Mesenchymal stem cell (in vitro differentiated cells and primary cell): ENCODE measurements around the gene AKT1S1.
A peak's percentile ranks its signal among the peaks of the same experiment; 100 is the strongest.

ENCODE experiments used
- DNase-seq: peaks from one replicate; pipeline ENCODE4 v3.0.0-alpha.2; 2013
- H2AFZ ChIP-seq: one replicate; pipeline ENCODE4 v1.6.1; 2013; ENCODE audit warnings: low read depth, mild to moderate bottlenecking, control low read depth, inconsistent platforms, low read length, moderate library complexity
- H2AK5ac ChIP-seq: 2 replicates; pipeline ENCODE4 v1.6.1; 2013; ENCODE audit warnings: low read length, moderate library complexity, mild to moderate bottlenecking, inconsistent platforms; ENCODE audit not compliant: severe bottlenecking
- H2BK120ac ChIP-seq: one replicate; pipeline ENCODE4 v1.6.1; 2013; ENCODE audit warnings: low read depth, mild to moderate bottlenecking, inconsistent platforms, low read length, moderate library complexity
- H2BK12ac ChIP-seq, 2 experiments: one replicate each; pipeline ENCODE4 v1.6.1; 2013; ENCODE audit warnings: inconsistent platforms in 2 of 2, low read length in 2 of 2, mild to moderate bottlenecking in 2 of 2, moderate library complexity in 2 of 2, control low read depth in 1 of 2
- H2BK15ac ChIP-seq: one replicate; pipeline ENCODE4 v1.6.1; 2013; ENCODE audit warnings: mild to moderate bottlenecking, low read depth, inconsistent platforms; ENCODE audit not compliant: poor library complexity, severe bottlenecking
- H2BK5ac ChIP-seq: 2 replicates; pipeline ENCODE4 v1.6.1; 2013; ENCODE audit warnings: low read depth, mild to moderate bottlenecking, low read length, control low read depth, inconsistent platforms; ENCODE audit not compliant: poor library complexity, severe bottlenecking
- H3K14ac ChIP-seq, 2 experiments: one replicate each; pipeline ENCODE4 v1.6.1; 2013; ENCODE audit warnings: inconsistent platforms in 2 of 2, low read length in 2 of 2, control low read depth in 1 of 2, mild to moderate bottlenecking in 1 of 2, moderate library complexity in 1 of 2
- H3K18ac ChIP-seq, 2 experiments: one replicate each; pipeline ENCODE4 v1.6.1; 2013; ENCODE audit warnings: inconsistent platforms in 2 of 2, low read length in 2 of 2, control low read depth in 1 of 2, low read depth in 1 of 2, mild to moderate bottlenecking in 1 of 2
- H3K23ac ChIP-seq, 2 experiments: one replicate each; pipeline ENCODE4 v1.6.1; 2013; ENCODE audit warnings: inconsistent platforms in 2 of 2, low read length in 2 of 2, mild to moderate bottlenecking in 2 of 2, moderate library complexity in 2 of 2, control low read depth in 1 of 2
- H3K27ac ChIP-seq: 2 replicates; pipeline ENCODE4 v1.5.1; 2013; ENCODE audit warnings: mild to moderate bottlenecking, moderate library complexity, low read length, control low read depth, inconsistent platforms; ENCODE audit not compliant: poor library complexity, severe bottlenecking
- H3K27me3 ChIP-seq, 2 experiments: 2 replicates each; pipeline versions ENCODE4 v1.6.1 to v1.7.0; 2013; ENCODE audit warnings: low read length in 2 of 2, mild to moderate bottlenecking in 2 of 2, moderate library complexity in 2 of 2, control low read depth in 1 of 2, inconsistent platforms in 1 of 2; ENCODE audit not compliant: control insufficient read depth in 1 of 2, insufficient read depth in 1 of 2
- H3K36me3 ChIP-seq, 2 experiments: 2 replicates each; pipeline versions ENCODE4 v1.6.1 to v1.7.0; 2013; ENCODE audit warnings: low read length in 2 of 2, control low read depth in 1 of 2, inconsistent platforms in 1 of 2, low read depth in 1 of 2, mild to moderate bottlenecking in 1 of 2; ENCODE audit not compliant: insufficient read depth in 2 of 2, control insufficient read depth in 1 of 2
- H3K4ac ChIP-seq, 2 experiments: one replicate each; pipeline ENCODE4 v1.6.1; 2013; ENCODE audit warnings: inconsistent platforms in 2 of 2, low read length in 2 of 2, mild to moderate bottlenecking in 2 of 2, moderate library complexity in 2 of 2, control low read depth in 1 of 2, low read depth in 1 of 2
- H3K4me1 ChIP-seq: 2 replicates; pipeline ENCODE4 v1.6.1; 2013; ENCODE audit warnings: low read depth, low read length, control low read depth; ENCODE audit not compliant: control insufficient read depth, insufficient read depth
- H3K4me2 ChIP-seq: 2 replicates; pipeline ENCODE4 v1.6.1; 2013; ENCODE audit warnings: low read length, mild to moderate bottlenecking, inconsistent platforms; ENCODE audit not compliant: poor library complexity, severe bottlenecking
- H3K4me3 ChIP-seq, 2 experiments: 2 replicates each; pipeline versions ENCODE4 v1.5.1 to v1.7.0; 2013; ENCODE audit warnings: low read length in 2 of 2, mild to moderate bottlenecking in 2 of 2, control low read depth in 1 of 2, low read depth in 1 of 2; ENCODE audit not compliant: insufficient read depth in 1 of 2
- H3K79me1 ChIP-seq: replicated peaks from 2 replicates; pipeline ENCODE4 v1.6.1; 2013; ENCODE audit warnings: mild to moderate bottlenecking, control low read depth, low read length, inconsistent platforms; ENCODE audit not compliant: poor library complexity, severe bottlenecking
- H3K9ac ChIP-seq: 2 replicates; pipeline ENCODE4 v1.7.0; 2013; ENCODE audit warnings: mild to moderate bottlenecking, low read length, moderate library complexity
- H3K9me3 ChIP-seq: 2 replicates; pipeline ENCODE4 v1.7.0; 2013; ENCODE audit warnings: mild to moderate bottlenecking, low read length; ENCODE audit not compliant: control insufficient read depth
- H4K8ac ChIP-seq: one replicate; pipeline ENCODE4 v1.6.1; 2013; ENCODE audit warnings: inconsistent platforms, mild to moderate bottlenecking, low read length, moderate library complexity
- H4K91ac ChIP-seq: one replicate; pipeline ENCODE4 v1.6.1; 2013; ENCODE audit warnings: mild to moderate bottlenecking, low read length, inconsistent platforms
- WGBS: methylation state at CpG from one replicate; pipeline ENCODE4 v1.1.7; 2013; ENCODE audit warnings: mixed read lengths; 5-methylcytosine and 5-hydroxymethylcytosine counted together

The AKT1S1 gene

DNA sequence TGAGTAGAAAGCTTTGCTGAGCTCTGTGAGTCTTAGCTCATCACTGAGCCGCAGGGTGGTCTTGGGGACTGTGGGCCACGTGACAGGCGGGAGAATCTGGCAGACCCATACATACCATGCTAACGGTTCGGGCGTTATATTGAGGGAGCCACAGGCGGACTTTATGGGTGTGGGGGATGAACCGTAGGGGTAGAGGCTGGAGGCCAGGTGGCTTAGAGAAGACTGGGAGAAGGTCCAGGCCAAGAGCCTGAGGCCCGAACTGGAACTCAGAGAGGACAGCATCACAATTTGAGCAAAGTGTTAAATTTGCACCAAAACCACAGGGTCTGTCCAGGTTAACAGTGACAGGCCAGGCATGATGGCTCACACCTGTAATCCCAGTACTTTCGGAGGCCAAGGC lies 36.6 kb upstream of the AKT1S1 start:
- Histone ChIP-seq H3K36me3 (peaks cover 62 to 67% of the 10 kb centered on the region in 2 experiments), H3K23ac (no peak overlapping the region), H4K8ac (no peak overlapping the region), H3K18ac (no peak overlapping the region), H3K27ac (no peak overlapping the region), H2BK15ac (no peak overlapping the region), H4K91ac (no peak overlapping the region), H3K9me3 (no peaks in the 10 kb centered on the region), H2BK120ac (no peak overlapping the region), H3K4me2 (no peak overlapping the region), H3K27me3 (no peaks in the 10 kb centered on the region), H3K4ac (no peak overlapping the region), H3K79me1 (peaks cover 44% of the 10 kb centered on the region), H3K4me1 (peaks cover 2% of the 10 kb centered on the region), H3K14ac (no peak overlapping the region), H2AFZ (no peak overlapping the region), H3K9ac (no peak overlapping the region), H3K4me3 (no peak overlapping the region), H2AK5ac (no peak overlapping the region), H2BK12ac (no peak overlapping the region), H2BK5ac (no peak overlapping the region)
- DNase-seq = no peak
- WGBS = 98% methylated on average over 10 of the region's 10 CpGs

DNA sequence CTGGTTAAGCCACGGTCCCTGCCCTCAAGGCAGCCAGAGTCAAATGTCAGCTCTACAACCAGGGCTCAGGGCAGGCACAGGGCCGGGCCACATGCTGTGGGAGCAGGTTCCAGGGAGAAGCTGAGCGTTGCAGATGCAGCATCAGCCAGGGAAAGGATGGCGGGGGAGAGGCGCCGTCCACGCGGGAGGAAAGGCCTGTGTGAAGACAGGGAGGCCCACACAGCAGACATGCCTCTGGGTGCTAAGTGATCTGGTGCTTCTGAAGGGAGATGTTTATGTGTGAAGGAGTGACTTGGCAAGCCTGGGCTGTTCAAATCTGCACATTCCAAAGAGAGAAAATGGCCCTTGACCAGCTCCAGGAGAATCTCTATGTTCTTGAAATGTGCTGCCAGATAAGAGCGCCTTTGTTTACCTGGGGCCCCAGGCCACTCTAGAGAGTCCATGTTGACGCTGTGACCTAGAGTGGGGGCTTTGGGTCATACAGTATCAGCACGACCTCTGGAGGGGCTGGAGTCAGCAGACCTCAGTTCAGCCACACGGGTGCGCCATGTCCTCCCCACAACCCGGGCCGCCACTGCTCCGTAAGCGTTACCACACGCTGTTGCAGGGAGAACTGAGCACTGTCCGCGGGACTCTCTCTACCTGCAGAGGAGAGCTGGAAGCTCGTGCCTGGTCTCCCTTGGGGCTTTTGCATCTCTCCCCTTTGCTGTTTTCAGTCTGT lies 36.0 kb upstream of the AKT1S1 start:
- Histone ChIP-seq H4K8ac (no peak overlapping the region), H3K4me1 (peaks cover 2% of the 10 kb centered on the region), H2BK15ac (no peak overlapping the region), H3K4me3 (no peak overlapping the region), H3K18ac (no peak overlapping the region), H3K23ac (no peak overlapping the region), H2BK120ac (no peak overlapping the region), H3K14ac (no peak overlapping the region), H2BK5ac (no peak overlapping the region), H3K4me2 (no peak overlapping the region), H3K4ac (no peak overlapping the region), H3K27me3 (no peaks in the 10 kb centered on the region), H4K91ac (no peak overlapping the region), H2AK5ac (no peak overlapping the region), H3K9ac (no peak overlapping the region), H3K36me3 (peaks cover 63 to 72% of the 10 kb centered on the region in 2 experiments), H3K27ac (no peak overlapping the region), H2AFZ (no peak overlapping the region), H2BK12ac (no peak overlapping the region), H3K9me3 (no peaks in the 10 kb centered on the region), H3K79me1 (peaks cover 49% of the 10 kb centered on the region)
- 94% methylated on average over 21 of the region's 21 CpGs for WGBS
- DNase-seq = no peak

DNA sequence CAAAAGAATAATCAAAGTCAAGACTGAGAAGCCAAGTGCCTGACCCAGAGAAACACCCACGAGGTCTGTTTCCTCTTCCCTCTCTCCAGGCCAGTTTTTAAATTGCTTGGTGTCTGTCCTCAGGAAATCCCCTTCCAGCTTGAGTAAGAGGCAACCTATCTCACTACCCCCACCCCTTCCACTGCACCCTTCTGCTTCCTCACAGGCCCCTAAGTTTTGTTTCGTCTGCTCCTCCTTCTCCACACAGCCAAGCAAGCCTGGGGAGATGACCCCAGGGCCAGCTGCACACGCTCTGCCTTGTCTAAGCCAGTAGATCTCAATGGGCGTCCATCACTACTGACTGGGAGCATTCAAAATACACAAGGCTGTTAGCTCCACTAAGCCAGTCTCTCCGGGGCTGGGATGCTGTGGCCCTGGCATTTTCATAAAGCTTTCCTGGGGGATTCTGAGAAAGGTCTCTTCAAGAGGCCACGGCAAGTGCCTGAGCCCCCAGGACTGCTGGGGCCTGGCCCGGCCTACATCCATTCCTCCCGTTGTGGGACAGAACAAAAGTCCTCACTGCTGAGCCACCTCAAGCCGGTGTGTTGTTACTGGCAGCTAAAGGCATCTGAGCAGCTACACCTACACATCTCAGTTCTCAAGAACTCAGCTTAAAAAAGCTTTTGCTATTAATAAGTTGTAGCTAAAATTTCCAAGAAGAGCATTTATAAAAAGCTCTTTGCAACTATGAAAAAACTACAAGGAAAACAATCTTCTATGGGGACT lies 34.4 kb upstream of the AKT1S1 start:
- no peak overlapping the region for H2AFZ ChIP-seq
- peaks cover 48% of the 10 kb centered on the region for H3K79me1 ChIP-seq
- no peak overlapping the region for H3K27ac ChIP-seq
- H4K91ac ChIP-seq = no peak overlapping the region
- H3K36me3 ChIP-seq = peaks cover 67 to 74% of the 10 kb centered on the region in 2 experiments
- H3K18ac ChIP-seq = no peak overlapping the region
- no peak overlapping the region for H2BK5ac ChIP-seq
- no peak overlapping the region for H4K8ac ChIP-seq
- H3K4me3 ChIP-seq = no peak overlapping the region
- H3K4ac ChIP-seq = no peak overlapping the region
- no peak overlapping the region for H2BK12ac ChIP-seq
- no peak overlapping the region for H2BK120ac ChIP-seq
- no peak overlapping the region for H3K4me2 ChIP-seq
- H2AK5ac ChIP-seq = no peak overlapping the region
- H2BK15ac ChIP-seq = no peak overlapping the region
- 85% methylated on average over 7 of the region's 9 CpGs for WGBS
- H3K14ac ChIP-seq = no peak overlapping the region
- peaks cover 4% of the 10 kb centered on the region for H3K4me1 ChIP-seq
- no peaks in the 10 kb centered on the region for H3K27me3 ChIP-seq
- H3K9me3 ChIP-seq = no peaks in the 10 kb centered on the region
- H3K9ac ChIP-seq = no peak overlapping the region
- DNase-seq = peak; percentile 9
- H3K23ac ChIP-seq = no peak overlapping the region

DNA sequence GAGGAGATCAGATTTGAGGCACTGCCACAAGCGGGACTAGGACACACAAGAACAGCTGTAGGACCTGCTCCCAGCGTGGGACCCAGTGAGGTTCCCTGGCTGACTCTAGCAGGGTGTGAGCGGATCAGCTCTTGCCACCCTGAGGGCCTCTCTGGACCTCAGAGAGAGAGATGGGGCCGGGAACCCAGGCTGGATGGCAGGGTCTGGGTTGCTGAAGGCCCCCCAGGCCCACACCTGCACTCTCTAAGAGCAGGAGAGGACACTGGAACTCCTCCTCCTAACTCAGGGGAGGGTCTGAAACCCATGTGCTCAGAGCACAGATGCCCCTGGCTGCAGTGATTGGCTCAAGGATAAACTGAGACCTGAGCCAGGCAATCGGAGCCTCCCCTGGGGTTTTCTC lies 33.0 kb upstream of the AKT1S1 start:
- Histone ChIP-seq H4K91ac (no peak overlapping the region), H3K4me3 (no peak overlapping the region), H3K23ac (no peak overlapping the region), H2AK5ac (no peak overlapping the region), H3K4me1 (peaks cover 4% of the 10 kb centered on the region), H3K4me2 (no peak overlapping the region), H2BK120ac (no peak overlapping the region), H3K27ac (no peak overlapping the region), H3K18ac (no peak overlapping the region), H2AFZ (no peak overlapping the region), H3K79me1 (peaks cover 50% of the 10 kb centered on the region), H2BK15ac (no peak overlapping the region), H4K8ac (no peak overlapping the region), H3K9me3 (no peaks in the 10 kb centered on the region), H3K4ac (no peak overlapping the region), H2BK5ac (no peak overlapping the region), H3K9ac (no peak overlapping the region), H3K14ac (no peak overlapping the region), H3K36me3 (peaks cover 62 to 69% of the 10 kb centered on the region in 2 experiments), H3K27me3 (no peaks in the 10 kb centered on the region), H2BK12ac (no peak overlapping the region)
- WGBS = 98% methylated on average over 4 of the region's 5 CpGs
- DNase-seq = no peak
